ENCODE data around the gene TRAF1. TPM values are rescaled to one million over a fixed set of nuclear protein-coding genes. Genes with fewer than 3 reads are reported as not detected.

Gene TRAF1
- total and polyA plus RNA-seq, 10 of the 15 experiments (the other 5 are each of a cell fraction or from before 2014, with no cell fraction given), result 13.8 to 163 (median 128) TPM

DNA sequence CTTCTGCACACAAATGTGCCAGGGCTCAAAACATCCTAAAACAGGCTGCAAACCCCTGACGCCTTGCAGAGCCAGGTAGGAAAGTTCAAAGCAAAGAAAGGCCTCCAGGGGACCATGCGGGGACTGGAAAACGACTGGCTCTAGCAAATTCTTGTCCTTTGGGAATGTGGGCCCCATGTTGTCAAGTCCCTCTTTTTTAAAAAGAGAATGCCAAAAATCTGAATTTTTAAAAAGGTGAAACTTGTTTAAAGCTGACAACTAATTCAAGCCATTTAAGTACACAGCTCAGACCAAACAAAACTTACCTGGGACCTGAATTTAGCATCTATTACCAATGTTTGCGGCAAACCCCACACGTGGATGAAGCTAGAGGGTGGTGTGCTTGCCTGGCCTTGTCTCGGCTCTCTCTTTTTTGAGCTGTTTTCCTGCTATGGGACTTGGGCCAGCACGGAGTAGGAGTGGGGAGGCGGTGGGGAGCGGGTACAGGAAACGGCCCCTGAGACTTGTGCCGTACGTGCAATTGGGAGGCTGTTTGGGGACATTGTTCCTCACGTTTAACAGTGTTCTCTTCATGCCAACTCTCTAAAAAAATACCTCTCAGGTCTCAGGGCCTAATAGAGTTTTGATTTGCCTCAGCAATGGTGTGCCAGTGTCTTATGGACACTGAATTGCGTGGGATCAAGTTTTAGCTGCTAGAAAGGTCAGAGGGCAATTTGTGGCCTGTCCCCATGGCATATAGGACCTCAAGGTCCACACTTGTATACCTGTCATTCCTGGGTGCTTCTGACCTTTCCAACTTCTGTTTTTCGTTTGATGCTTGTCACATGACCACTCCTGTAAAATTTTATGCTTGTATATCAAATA, 34.5 kb downstream of the TRAF1 start (continued):
- TF ChIP-seq, protein P1, sequence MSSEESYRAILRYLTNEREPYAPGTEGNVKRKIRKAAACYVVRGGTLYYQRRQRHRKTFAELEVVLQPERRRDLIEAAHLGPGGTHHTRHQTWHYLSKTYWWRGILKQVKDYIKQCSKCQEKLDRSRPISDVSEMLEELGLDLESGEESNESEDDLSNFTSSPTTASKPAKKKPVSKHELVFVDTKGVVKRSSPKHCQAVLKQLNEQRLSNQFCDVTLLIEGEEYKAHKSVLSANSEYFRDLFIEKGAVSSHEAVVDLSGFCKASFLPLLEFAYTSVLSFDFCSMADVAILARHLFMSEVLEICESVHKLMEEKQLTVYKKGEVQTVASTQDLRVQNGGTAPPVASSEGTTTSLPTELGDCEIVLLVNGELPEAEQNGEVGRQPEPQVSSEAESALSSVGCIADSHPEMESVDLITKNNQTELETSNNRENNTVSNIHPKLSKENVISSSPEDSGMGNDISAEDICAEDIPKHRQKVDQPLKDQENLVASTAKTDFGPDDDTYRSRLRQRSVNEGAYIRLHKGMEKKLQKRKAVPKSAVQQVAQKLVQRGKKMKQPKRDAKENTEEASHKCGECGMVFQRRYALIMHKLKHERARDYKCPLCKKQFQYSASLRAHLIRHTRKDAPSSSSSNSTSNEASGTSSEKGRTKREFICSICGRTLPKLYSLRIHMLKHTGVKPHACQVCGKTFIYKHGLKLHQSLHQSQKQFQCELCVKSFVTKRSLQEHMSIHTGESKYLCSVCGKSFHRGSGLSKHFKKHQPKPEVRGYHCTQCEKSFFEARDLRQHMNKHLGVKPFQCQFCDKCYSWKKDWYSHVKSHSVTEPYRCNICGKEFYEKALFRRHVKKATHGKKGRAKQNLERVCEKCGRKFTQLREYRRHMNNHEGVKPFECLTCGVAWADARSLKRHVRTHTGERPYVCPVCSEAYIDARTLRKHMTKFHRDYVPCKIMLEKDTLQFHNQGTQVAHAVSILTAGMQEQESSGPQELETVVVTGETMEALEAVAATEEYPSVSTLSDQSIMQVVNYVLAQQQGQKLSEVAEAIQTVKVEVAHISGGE (CRISPR knock-in tag; IDR thresholded peaks at IDR 0.05), result no peak
- TF ChIP-seq CBFB (IDR thresholded peaks at IDR 0.05; ENCODE audit: low read depth) (no peak), ZNF24 (IDR thresholded peaks at IDR 0.05) (no peak), SPI1 (IDR thresholded peaks at IDR 0.05; ENCODE audit: borderline replicate concordance, insufficient read depth, low read depth, low read length) (no peak), HDAC6 (IDR thresholded peaks at IDR 0.05; ENCODE audit: unreplicated experiment) (no peak), GATAD2B (conservative IDR thresholded peaks at IDR 0.05; ENCODE audit: low read depth) (peak; percentile 32; the same call in 1 of the 2 replicates), KLF5 (IDR thresholded peaks at IDR 0.05; ENCODE audit: partially characterized antibody) (no peak), MYB (IDR thresholded peaks at IDR 0.05; ENCODE audit: borderline replicate concordance, low read depth, low read length) (no peak), IRF4 (IDR thresholded peaks at IDR 0.05; ENCODE audit: low read depth, low read length) (no peak), POLR2AphosphoS2 (IDR thresholded peaks at IDR 0.05; ENCODE audit: low read depth, low read length) (no peak), DPF2 (IDR thresholded peaks at IDR 0.05) (no peak; the same call in 1 of the 2 replicates), SIX5 (IDR thresholded peaks at IDR 0.05; ENCODE audit: low read depth, low read length, severe bottlenecking) (no peak), RELA (IDR thresholded peaks at IDR 0.05; ENCODE audit: borderline replicate concordance, partially characterized antibody) (no peak), POU2F2 (IDR thresholded peaks at IDR 0.05; ENCODE audit: borderline replicate concordance, low read depth, low read length) (no peak), ZBED1 (IDR thresholded peaks at IDR 0.05; ENCODE audit: borderline replicate concordance) (no peak; the same call in 1 of the 2 replicates), EGR1 (IDR thresholded peaks at IDR 0.05; ENCODE audit: borderline replicate concordance in 1 of 2, low read depth in 2 of 2, low read length in 2 of 2) (peak in 1 of 2 experiments; percentile 66; a peak in 1 of 3 replicates), CREM (IDR thresholded peaks at IDR 0.05; ENCODE audit: low read depth) (no peak), JUNB (IDR thresholded peaks at IDR 0.05) (no peak)
- TF ChIP-seq, protein P2, sequence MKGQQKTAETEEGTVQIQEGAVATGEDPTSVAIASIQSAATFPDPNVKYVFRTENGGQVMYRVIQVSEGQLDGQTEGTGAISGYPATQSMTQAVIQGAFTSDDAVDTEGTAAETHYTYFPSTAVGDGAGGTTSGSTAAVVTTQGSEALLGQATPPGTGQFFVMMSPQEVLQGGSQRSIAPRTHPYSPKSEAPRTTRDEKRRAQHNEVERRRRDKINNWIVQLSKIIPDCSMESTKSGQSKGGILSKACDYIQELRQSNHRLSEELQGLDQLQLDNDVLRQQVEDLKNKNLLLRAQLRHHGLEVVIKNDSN (IDR thresholded peaks at IDR 0.05; ENCODE audit: borderline replicate concordance, extremely low read length, insufficient read depth, low read depth, low read length), result no peak
- TF ChIP-seq, protein P3, sequence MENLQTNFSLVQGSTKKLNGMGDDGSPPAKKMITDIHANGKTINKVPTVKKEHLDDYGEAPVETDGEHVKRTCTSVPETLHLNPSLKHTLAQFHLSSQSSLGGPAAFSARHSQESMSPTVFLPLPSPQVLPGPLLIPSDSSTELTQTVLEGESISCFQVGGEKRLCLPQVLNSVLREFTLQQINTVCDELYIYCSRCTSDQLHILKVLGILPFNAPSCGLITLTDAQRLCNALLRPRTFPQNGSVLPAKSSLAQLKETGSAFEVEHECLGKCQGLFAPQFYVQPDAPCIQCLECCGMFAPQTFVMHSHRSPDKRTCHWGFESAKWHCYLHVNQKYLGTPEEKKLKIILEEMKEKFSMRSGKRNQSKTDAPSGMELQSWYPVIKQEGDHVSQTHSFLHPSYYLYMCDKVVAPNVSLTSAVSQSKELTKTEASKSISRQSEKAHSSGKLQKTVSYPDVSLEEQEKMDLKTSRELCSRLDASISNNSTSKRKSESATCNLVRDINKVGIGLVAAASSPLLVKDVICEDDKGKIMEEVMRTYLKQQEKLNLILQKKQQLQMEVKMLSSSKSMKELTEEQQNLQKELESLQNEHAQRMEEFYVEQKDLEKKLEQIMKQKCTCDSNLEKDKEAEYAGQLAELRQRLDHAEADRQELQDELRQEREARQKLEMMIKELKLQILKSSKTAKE (IDR thresholded peaks at IDR 0.05; ENCODE audit: low read depth, poor library complexity, severe bottlenecking), result no peak
- TF ChIP-seq, protein P4, sequence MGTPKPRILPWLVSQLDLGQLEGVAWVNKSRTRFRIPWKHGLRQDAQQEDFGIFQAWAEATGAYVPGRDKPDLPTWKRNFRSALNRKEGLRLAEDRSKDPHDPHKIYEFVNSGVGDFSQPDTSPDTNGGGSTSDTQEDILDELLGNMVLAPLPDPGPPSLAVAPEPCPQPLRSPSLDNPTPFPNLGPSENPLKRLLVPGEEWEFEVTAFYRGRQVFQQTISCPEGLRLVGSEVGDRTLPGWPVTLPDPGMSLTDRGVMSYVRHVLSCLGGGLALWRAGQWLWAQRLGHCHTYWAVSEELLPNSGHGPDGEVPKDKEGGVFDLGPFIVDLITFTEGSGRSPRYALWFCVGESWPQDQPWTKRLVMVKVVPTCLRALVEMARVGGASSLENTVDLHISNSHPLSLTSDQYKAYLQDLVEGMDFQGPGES (IDR thresholded peaks at IDR 0.05), result no peak
